ENCODE results near the gene KDM2A. TPM values are rescaled to one million over a fixed set of nuclear protein-coding genes. Genes with fewer than 3 reads are reported as not detected.

The KDM2A gene
- total and polyA plus RNA-seq, 2 of the 13 experiments (the other 11 are each of a cell fraction or from before 2014, with no cell fraction given) = 31.3 to 31.4 TPM

DNA sequence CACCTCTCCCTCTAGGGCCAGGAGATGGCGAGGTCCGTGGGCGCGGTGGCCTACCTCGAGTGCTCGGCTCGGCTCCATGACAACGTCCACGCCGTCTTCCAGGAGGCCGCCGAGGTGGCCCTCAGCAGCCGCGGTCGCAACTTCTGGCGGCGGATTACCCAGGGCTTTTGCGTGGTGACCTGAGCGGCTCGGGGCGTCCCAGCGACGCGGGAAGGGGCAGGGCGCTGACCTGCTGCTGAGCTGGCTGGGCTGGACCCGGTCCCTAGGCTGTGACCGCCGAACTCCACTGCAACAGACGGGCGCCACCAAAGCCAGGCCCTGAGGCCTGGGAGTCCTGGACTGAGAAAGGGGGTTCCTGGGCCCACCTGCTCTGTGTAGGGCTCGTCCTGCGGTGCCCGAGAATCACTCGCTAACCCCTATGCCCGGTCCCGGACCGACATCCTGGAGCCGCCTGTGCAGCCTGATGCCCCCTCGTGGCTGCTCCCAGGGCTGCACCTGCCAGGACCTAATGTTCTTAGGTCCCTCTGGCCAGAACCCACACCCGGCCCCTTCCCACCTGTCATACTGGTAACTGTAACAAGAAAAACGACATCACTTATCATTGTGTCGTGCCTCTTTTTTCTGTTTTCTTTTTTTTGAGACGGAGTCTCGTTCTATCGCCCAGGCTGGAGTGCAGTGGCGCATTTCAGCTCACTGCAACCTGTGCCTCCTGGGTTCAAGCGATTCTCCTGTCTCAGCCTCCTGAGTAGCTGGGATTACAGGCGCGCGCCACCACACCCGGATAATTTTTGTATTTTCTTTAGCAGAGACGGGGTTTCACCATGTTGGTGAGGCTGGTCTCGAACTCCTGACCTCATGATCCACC lies 47.4 kb upstream of the KDM2A start:
- Histone ChIP-seq H3K9ac (ENCODE audit: insufficient read depth, low read depth, low read length) (no peak overlapping the region), H3K9me3 (ENCODE audit: low read length) (no peaks in the 10 kb centered on the region), H3K79me2 (ENCODE audit: insufficient read depth, low read length) (no peaks in the 10 kb centered on the region), H3K4me1 (ENCODE audit: insufficient read depth, low read length) (peaks cover 13% of the 10 kb centered on the region), H2AFZ (ENCODE audit: low read length) (no peak overlapping the region), H3K4me3 (replicated peaks in 1 of 3; ENCODE audit: insufficient read depth in 1 of 3, low read depth in 2 of 3, low read length in 3 of 3) (peak overlapping the region in 1 of 3 experiments; percentile 32; a peak in 1 of 6 replicates), H3K27ac (ENCODE audit: extremely low read length, insufficient read depth, low read length) (no peak overlapping the region), H4K20me1 (ENCODE audit: insufficient read depth, low read length) (no peaks in the 10 kb centered on the region), H3K4me2 (ENCODE audit: low read depth, low read length) (peak overlapping the region; percentile 50), H3K27me3 (ENCODE audit: control insufficient read depth in 1 of 2, insufficient read depth in 2 of 2, low read length in 2 of 2) (peaks cover 3 to 4% of the 10 kb centered on the region in 2 experiments; a peak in 2 of 5 replicates), H3K36me3 (replicated peaks in 1 of 2; ENCODE audit: control insufficient read depth in 1 of 2, insufficient read depth in 2 of 2, low read length in 2 of 2) (no peaks in the 10 kb centered on the region)
- BruUV-seq (replicated peaks) = no TSS peak
- DNase-seq (ENCODE audit: low spot score) (peak; percentile 53), ATAC-seq (peak; percentile 88), FAIRE-seq (no peak)
- intact Hi-C loops (cut with micrococcal nuclease; ENCODE audit: unreplicated experiment) (loop anchor here (1.0 kb wide), 1 partner anchor 17 kb away; no protein-coding TSS in a partner anchor), in situ Hi-C loops (cut with HindIII; ENCODE audit: extremely low pct_ligation_motif_present, low pct_unique_long_range_greater_than_20kb) (no loop called here)
- 58% methylated on average over 19 of the region's 53 CpGs for WGBS (ENCODE audit: low lambda C conversion rate)
- CTCF ChIA-PET (ENCODE audit: low intra/inter-chr PET ratio, low total read pairs) = interaction anchor here (1.5 kb wide), 1 partner anchor 17 kb away, joined by 14 read pairs; no protein-coding TSS in a partner anchor
- POLR2A ChIA-PET = no interaction called here
- TF ChIP-seq, protein P1, sequence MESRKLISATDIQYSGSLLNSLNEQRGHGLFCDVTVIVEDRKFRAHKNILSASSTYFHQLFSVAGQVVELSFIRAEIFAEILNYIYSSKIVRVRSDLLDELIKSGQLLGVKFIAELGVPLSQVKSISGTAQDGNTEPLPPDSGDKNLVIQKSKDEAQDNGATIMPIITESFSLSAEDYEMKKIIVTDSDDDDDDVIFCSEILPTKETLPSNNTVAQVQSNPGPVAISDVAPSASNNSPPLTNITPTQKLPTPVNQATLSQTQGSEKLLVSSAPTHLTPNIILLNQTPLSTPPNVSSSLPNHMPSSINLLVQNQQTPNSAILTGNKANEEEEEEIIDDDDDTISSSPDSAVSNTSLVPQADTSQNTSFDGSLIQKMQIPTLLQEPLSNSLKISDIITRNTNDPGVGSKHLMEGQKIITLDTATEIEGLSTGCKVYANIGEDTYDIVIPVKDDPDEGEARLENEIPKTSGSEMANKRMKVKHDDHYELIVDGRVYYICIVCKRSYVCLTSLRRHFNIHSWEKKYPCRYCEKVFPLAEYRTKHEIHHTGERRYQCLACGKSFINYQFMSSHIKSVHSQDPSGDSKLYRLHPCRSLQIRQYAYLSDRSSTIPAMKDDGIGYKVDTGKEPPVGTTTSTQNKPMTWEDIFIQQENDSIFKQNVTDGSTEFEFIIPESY (CRISPR knock-in tag; IDR thresholded peaks at IDR 0.05) = peak; percentile 38
- TF ChIP-seq RAD21 (CRISPR knock-in tag; IDR thresholded peaks at IDR 0.05) (peak; percentile 72), ZFY (CRISPR knock-in tag; IDR thresholded peaks at IDR 0.05) (0 out of 2 replicates have a peak, but pooled peaks have one; percentile 18), KDM2A (CRISPR knock-in tag; IDR thresholded peaks at IDR 0.05; ENCODE audit: borderline replicate concordance, low read depth) (peak; percentile 60; the same call in 1 of the 2 replicates), STAG1 (CRISPR knock-in tag; IDR thresholded peaks at IDR 0.05) (peak; percentile 68)
- TF ChIP-seq, protein P2, sequence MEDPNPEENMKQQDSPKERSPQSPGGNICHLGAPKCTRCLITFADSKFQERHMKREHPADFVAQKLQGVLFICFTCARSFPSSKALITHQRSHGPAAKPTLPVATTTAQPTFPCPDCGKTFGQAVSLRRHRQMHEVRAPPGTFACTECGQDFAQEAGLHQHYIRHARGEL (CRISPR knock-in tag; IDR thresholded peaks at IDR 0.05) = peak; percentile 24; the same call in 1 of the 2 replicates
- TF ChIP-seq, protein P3, sequence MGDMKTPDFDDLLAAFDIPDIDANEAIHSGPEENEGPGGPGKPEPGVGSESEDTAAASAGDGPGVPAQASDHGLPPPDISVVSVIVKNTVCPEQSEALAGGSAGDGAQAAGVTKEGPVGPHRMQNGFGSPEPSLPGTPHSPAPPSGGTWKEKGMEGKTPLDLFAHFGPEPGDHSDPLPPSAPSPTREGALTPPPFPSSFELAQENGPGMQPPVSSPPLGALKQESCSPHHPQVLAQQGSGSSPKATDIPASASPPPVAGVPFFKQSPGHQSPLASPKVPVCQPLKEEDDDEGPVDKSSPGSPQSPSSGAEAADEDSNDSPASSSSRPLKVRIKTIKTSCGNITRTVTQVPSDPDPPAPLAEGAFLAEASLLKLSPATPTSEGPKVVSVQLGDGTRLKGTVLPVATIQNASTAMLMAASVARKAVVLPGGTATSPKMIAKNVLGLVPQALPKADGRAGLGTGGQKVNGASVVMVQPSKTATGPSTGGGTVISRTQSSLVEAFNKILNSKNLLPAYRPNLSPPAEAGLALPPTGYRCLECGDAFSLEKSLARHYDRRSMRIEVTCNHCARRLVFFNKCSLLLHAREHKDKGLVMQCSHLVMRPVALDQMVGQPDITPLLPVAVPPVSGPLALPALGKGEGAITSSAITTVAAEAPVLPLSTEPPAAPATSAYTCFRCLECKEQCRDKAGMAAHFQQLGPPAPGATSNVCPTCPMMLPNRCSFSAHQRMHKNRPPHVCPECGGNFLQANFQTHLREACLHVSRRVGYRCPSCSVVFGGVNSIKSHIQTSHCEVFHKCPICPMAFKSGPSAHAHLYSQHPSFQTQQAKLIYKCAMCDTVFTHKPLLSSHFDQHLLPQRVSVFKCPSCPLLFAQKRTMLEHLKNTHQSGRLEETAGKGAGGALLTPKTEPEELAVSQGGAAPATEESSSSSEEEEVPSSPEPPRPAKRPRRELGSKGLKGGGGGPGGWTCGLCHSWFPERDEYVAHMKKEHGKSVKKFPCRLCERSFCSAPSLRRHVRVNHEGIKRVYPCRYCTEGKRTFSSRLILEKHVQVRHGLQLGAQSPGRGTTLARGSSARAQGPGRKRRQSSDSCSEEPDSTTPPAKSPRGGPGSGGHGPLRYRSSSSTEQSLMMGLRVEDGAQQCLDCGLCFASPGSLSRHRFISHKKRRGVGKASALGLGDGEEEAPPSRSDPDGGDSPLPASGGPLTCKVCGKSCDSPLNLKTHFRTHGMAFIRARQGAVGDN (CRISPR knock-in tag; IDR thresholded peaks at IDR 0.05) = peak; percentile 51
- TF ChIP-seq, protein P4, sequence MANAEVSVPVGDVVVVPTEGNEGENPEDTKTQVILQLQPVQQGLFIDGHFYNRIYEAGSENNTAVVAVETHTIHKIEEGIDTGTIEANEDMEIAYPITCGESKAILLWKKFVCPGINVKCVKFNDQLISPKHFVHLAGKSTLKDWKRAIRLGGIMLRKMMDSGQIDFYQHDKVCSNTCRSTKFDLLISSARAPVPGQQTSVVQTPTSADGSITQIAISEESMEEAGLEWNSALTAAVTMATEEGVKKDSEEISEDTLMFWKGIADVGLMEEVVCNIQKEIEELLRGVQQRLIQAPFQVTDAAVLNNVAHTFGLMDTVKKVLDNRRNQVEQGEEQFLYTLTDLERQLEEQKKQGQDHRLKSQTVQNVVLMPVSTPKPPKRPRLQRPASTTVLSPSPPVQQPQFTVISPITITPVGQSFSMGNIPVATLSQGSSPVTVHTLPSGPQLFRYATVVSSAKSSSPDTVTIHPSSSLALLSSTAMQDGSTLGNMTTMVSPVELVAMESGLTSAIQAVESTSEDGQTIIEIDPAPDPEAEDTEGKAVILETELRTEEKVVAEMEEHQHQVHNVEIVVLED (CRISPR knock-in tag; IDR thresholded peaks at IDR 0.05; ENCODE audit: borderline replicate concordance) = 0 out of 2 replicates have a peak, but pooled peaks have one; percentile 21
- TF ChIP-seq, protein P5, sequence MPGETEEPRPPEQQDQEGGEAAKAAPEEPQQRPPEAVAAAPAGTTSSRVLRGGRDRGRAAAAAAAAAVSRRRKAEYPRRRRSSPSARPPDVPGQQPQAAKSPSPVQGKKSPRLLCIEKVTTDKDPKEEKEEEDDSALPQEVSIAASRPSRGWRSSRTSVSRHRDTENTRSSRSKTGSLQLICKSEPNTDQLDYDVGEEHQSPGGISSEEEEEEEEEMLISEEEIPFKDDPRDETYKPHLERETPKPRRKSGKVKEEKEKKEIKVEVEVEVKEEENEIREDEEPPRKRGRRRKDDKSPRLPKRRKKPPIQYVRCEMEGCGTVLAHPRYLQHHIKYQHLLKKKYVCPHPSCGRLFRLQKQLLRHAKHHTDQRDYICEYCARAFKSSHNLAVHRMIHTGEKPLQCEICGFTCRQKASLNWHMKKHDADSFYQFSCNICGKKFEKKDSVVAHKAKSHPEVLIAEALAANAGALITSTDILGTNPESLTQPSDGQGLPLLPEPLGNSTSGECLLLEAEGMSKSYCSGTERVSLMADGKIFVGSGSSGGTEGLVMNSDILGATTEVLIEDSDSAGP (CRISPR knock-in tag; IDR thresholded peaks at IDR 0.05; ENCODE audit: borderline replicate concordance) = peak; percentile 38; the same call in 1 of the 2 replicates
